Left lung (tissue), 10 donors: ENCODE results near the gene CLDN4. TPM values are rescaled to one million over a fixed set of nuclear protein-coding genes. Genes with fewer than 3 reads are reported as not detected.
A peak's percentile ranks its signal among the peaks of the same experiment; 100 is the strongest.
"Not testable (repeated sequence)": the region's sequence is repeated elsewhere in the genome, so short reads cannot be mapped to it uniquely, and the experiment has no call there.

Experiments
- ATAC-seq: fragments of 200-7000 bp; cut with Tn5 transposase; one replicate; pipeline ENCODE4 v1.9.1; 2020; ENCODE audit warnings: moderate library complexity
- DNase-seq, 4 donors: peaks; one replicate each; pipeline ENCODE4 v3.0.0-alpha.2; 2013 to 2020
- H3K27ac ChIP-seq, 2 donors: fragments of 200-600 bp; sonication (generic) in 1 of 2; one replicate each; pipeline versions ENCODE4 v1.5.0 to v1.8.0; 2020 to 2021
- H3K27me3 ChIP-seq, 2 donors: fragments of 200-600 bp; sonication (generic) in 1 of 2; one replicate each; pipeline versions ENCODE4 v1.5.0 to v1.8.0; 2020 to 2021
- H3K36me3 ChIP-seq, 2 donors: fragments of 200-600 bp; sonication (generic) in 1 of 2; one replicate each; pipeline versions ENCODE4 v1.5.0 to v1.8.0; 2020 to 2021
- H3K4me1 ChIP-seq, 2 donors: fragments of 200-600 bp; one replicate each; pipeline ENCODE4 v1.8.0; 2021
- H3K4me3 ChIP-seq, 2 donors: fragments of 200-600 bp; sonication (generic) in 1 of 2; one replicate each; pipeline versions ENCODE4 v1.5.0 to v1.8.0; 2020 to 2021; ENCODE audit warnings: mild to moderate bottlenecking in 1 of 2
- H3K9me3 ChIP-seq, 2 donors: fragments of 200-600 bp; sonication (generic) in 1 of 2; one replicate each; pipeline versions ENCODE4 v1.5.0 to v1.8.0; 2020 to 2021
- CTCF ChIP-seq, 2 donors: fragments of 200-600 bp; sonication (generic) in 1 of 2; IDR thresholded peaks; one replicate each; pipeline versions ENCODE4 v1.5.0 to v1.8.0; 2021; ENCODE audit warnings: antibody characterized with exemption in 2 of 2
- intact Hi-C, 2 donors: fragments of 100-400 bp; cut with DNase I; formaldehyde crosslinking; loops; one replicate each; pipeline versions ENCODE4 v1.11.2 to v1.14.2; 2022
- polyA plus RNA-seq, 6 donors: library from polyadenylated mRNA; unstranded; fragments of 120-200 nt; gene quantifications; one replicate each; pipeline ENCODE4 v1.2.1, GENCODE V29; 2013; ENCODE audit not compliant: insufficient read length in 6 of 6
- total RNA-seq, 2 donors: library from RNA; stranded (reverse); fragmentation: NEBNext Ultra II Directional; extraction: Animal tissue kit (Norgen Biotek cat#: 25700); gene quantifications; one replicate each; pipeline ENCODE4 v1.2.1, GENCODE V29; 2021
- donor health status: DM: no; HTN: yes; CAD: no.
- donor health status: DM: no; HTN: no; CAD: no.

Gene CLDN4
- total and polyA plus RNA-seq, 8 donors, result 67.1 to 219 (median 87.9) TPM

- peak within 1 kb of the TSS; percentile 10 to 69 for H3K27ac ChIP-seq
- H3K9me3 ChIP-seq, result no peaks in the 10 kb centered on the region
- DNase-seq (peak; percentile 87 to 95 (median 94)), ATAC-seq (peak; percentile 97)
- no peaks in the 10 kb centered on the region for H3K36me3 ChIP-seq
- TF ChIP-seq CTCF (IDR thresholded peaks at IDR 0.05), result no peak
- peak within 1 kb of the TSS; percentile 42 to 46 for H3K4me3 ChIP-seq
- peaks cover 0 to 6% of the 10 kb centered on the region in 2 donors for H3K27me3 ChIP-seq
- intact Hi-C loops, result no loop called here
- H3K4me1 ChIP-seq, result peaks cover 5 to 19% of the 10 kb centered on the region in 2 donors
Observed at GRCh38 chr7:73842067-73842976, 11.5 kb downstream of the CLDN4 start, which contains the start of gene METTL27. METTL27 (minus strand) TSS chr7:73842516; CDS start chr7:73842140, 376 bp downstream.

DNA sequence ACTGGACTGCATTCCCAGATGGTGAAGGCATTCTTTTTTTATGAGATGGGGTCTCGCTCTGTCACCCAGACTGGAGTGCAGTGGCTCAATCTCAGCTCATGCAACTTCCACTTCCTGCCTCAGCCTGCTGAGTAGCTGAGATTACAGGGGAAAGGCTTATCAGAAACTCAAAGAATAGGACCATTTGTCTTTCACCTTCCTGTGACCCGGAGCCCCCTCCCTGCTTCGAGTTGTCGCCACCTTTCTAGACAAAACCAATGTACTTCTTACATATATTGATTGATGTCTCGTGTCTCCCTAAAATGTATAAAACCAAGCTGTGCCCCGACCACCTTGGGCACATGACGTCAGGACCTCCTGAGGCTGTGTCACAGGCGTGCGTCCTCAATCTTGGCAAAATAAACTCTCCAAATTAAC is 13.3 kb downstream of the CLDN4 start:
- H3K4me3 ChIP-seq, result no peak overlapping the region
- peaks cover 0 to 6% of the 10 kb centered on the region in 2 donors for H3K27me3 ChIP-seq
- DNase-seq, result peak in 1 of 4 donors; percentile 6
- no peak overlapping the region for H3K27ac ChIP-seq
- H3K4me1 ChIP-seq, result peaks cover 5 to 19% of the 10 kb centered on the region in 2 donors
- no peak for TF ChIP-seq CTCF (IDR thresholded peaks at IDR 0.05)
- no peaks in the 10 kb centered on the region for H3K36me3 ChIP-seq
- ATAC-seq, result no peak
- H3K9me3 ChIP-seq, result no peaks in the 10 kb centered on the region
- intact Hi-C loops, result no loop called here

DNA sequence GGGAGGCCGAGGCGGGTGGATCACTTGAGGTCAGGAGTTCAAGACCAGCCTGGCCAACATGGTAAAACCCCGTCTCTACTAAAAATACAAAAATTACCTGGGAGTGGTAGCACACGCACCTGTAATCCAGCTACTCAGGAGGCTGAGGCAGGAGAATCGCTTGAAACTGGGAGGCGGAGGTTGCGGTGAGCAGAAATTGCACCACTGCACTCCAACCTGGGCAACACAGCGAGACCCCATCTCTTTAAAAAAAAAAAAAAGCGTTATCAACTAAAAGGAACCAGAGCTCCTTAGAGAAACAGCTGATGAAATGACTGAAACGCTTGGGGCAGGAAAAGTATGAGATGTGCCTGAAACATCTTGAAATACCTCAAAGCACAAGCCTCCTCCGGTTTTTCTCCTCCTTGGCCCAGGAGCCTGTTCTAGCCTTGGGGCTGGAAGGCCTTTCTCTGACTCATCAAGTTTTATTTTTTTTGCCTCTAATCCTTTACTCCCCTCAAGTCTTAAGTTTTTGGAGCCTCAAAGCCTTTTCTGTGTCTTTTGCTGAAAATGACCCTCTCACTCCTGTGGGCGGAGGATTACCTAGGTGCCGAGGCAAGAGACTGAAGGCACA is 14.2 kb downstream of the CLDN4 start:
- no peak overlapping the region for H3K27ac ChIP-seq

DNA sequence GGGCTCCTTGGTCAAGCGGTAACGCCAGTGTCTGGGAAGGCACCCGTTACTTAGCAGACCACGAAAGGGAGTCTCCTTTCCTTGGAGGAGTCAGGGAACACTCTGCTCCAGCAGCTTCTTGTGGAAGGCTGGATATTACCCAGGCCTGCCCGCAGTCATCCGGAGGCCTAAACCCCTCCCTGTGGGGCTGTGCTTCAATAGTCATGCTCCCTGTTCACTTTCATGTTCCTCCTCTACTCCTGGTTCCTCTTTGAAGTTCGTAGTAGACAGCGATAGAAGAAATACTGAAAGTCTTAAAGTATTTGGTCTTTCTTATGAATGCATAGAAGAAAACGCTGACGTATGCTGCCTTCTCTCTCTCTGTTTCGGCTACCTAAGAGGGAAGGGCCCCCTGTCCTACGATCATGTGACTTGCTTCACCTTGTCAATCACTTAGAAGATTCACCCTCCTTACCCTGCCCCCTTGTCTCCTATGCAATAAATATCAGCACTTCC is 15.0 kb downstream of the CLDN4 start:
- H3K4me1 ChIP-seq, result peaks cover 5 to 19% of the 10 kb centered on the region in 2 donors
- H3K4me3 ChIP-seq, H3K9me3 ChIP-seq, ATAC-seq, H3K27me3 ChIP-seq, H3K36me3 ChIP-seq, intact Hi-C loops: not testable (repeated sequence)
- H3K27ac ChIP-seq, result peak overlapping the region in 1 of 2 donors; percentile 50
- DNase-seq, result peak in 1 of 4 donors; percentile 16

More for the DNA sequence above, 14.2 kb downstream of the CLDN4 start:
- H3K36me3 ChIP-seq, result no peaks in the 10 kb centered on the region
- TF ChIP-seq CTCF (IDR thresholded peaks at IDR 0.05), result no peak
- DNase-seq (peak in 1 of 4 donors; percentile 1), ATAC-seq (no peak)
- intact Hi-C loops, result no loop called here
- peaks cover 5 to 19% of the 10 kb centered on the region in 2 donors for H3K4me1 ChIP-seq
- no peak overlapping the region for H3K4me3 ChIP-seq
- peaks cover 0 to 6% of the 10 kb centered on the region in 2 donors for H3K27me3 ChIP-seq
- no peaks in the 10 kb centered on the region for H3K9me3 ChIP-seq

GRCh38 chr7:73847941-73848723 is 17.3 kb downstream of the CLDN4 start:
- intact Hi-C loops, result no loop called here
- Histone ChIP-seq H3K4me1 (peaks cover 9 to 18% of the 10 kb centered on the region in 2 donors), H3K27me3 (peaks cover 0 to 6% of the 10 kb centered on the region in 2 donors), H3K4me3 (no peak overlapping the region), H3K36me3 (no peaks in the 10 kb centered on the region), H3K9me3 (no peaks in the 10 kb centered on the region), H3K27ac (no peak overlapping the region)
- no peak for ATAC-seq
- TF ChIP-seq CTCF (IDR thresholded peaks at IDR 0.05), result no peak
- DNase-seq, result peak in 1 of 4 donors; percentile 37
